ENCODE results near the gene MRPS9.

Gene MRPS9

DNA sequence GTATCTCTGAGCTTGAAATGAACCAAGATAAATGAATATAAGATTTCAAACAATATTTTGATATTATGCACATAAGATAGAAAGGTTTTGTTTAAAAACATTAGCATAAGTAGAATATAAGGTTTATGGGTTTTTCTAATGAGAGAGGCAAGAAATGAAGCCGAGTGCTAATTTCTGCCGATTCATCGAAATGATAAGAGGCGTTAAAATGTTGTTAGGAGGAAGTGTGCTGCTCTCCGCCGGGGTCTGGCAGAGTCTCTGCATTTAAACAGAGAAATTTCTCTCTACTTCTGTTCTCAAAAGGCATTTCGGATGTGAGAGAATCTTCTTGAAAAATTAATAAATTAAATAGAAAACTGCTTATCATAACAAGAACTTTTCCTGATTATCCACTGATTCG is 83.6 kb downstream of the MRPS9 start:
- no peak for DNase-seq (ENCODE audit: low spot score)

DNA sequence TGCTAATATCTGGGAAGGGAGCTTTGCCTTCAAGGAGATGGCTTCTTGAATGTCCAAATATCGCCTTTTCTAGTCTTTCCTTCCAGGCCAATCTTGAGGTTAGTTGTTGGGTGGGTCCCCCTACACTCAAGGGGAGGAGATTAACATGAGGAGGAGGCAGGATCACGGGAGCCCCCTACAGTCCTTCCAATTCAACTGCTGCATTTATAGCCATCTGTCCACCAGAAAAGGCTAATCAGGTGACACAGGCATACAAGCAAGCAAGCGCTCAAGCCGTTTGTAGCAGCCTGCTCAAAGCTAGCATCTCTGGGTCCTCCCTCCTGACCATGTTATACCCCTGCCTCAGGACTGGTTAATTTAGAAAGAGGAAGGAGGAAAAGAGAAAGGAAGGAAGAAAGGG is 87.6 kb downstream of the MRPS9 start:
- DNase-seq (ENCODE audit: low spot score) = no peak

DNA sequence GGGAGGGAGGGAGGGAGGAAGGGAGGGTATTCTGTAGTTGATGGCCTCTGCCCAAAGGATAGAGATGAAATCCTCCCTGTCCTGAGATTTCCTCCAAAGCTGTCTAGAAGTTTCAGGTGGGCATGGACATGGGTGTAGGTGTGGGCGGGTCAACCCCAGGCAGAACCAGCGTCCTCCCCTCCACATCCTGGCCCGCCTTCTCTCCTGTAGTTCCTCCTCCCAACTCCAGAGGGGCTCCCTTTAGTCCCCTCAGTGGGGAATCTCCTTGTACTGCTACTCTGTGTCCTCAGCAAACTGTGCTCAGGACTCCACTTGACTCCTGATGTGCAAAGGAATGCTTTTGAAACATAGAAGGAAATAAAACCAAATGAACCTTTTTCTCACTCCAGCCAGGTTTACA is 88.1 kb downstream of the MRPS9 start:
- DNase-seq (ENCODE audit: low spot score) = no peak

DNA sequence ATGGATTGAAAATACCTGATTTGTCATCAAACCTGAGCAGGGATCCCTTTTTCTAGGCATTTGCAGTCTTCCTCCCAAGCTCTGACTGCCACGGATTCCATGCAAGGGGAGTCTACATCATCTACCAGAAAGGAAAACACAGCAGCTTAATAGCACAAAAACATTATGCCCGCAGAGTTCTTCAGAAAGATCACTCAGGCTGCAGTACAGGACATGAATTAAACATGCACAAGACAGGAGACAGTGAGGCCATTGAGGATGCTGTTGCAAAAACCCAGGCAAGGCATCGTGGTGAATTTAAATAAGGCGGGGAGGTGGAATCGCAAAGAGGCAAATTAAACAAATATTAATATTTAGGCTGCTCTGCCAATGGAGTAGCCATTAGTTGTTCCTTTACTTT is 88.5 kb downstream of the MRPS9 start:
- DNase-seq (ENCODE audit: low spot score) = no peak

DNA sequence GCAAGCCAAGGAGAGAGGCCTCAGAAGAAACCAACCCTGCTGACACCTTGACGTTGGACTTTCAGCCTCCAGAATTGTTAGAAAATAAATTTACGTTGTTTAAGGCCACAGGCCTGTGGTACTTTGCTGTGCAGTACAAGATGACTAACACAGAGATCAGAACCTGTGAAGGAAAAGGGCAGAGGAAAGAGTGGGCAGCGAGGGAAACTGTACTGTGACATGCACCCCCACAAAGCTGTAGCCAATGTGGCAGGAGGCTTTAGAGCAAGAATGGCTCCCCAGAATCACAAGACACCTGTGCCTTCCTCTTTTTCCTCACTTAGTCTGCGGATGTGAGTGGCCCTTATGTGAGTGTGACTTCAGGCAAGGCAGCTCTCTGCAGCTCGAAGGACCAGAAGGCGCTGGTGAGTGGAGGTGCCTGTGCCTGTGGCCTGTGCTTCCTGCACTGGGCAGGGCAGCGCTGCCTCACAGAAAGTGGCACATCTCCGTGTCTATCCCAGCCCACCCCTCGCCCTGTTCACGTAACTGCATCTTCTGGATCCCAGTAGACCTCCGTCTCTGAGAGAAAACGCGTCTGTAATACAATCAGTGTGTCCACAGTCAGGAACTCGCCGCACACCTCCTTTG is 89.5 kb downstream of the MRPS9 start:
- DNase-seq (ENCODE audit: low spot score) = no peak

DNA sequence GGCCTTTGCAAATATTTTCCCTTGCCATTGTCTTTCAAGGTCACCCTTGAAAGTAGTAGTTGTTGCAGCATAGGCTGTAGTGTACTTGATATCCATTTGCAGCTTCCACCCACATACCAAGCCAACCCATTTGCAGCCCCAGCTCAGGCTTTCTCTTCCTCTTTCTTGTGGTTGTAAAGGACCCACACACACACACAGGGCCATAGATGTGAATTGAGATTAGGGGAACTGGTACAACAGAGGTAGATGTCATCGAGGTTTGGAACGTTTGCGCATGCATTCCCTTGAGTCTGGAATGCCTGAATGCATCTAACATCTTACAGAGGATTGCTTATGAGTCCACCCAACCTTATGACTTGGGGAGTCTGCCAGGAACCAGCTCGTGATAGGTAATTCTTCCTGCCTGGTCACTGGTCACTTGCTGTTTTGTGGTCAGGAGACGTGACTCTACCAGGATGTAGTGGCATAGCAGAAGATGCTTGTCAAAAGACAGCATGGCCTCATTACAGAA is 91.9 kb downstream of the MRPS9 start:
- no peak for DNase-seq (ENCODE audit: low spot score)

DNA sequence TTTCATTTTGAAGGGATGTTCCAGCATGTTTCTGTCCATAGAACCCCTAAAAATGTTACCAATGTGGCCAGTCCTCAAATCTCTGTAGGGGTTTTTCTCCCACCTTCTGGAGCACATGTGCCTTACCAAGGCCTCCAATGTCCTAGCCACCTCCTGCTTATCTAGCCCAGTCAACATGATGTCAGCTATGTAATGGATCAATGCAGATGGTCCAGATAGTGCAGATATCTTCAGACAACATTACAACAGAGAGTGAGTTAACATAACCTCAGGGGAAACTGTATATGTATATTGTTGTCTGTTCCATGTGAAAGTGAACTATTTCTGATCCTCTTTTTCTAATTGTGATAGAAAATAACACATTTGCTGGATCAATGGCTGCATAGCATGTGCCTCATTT is 92.7 kb downstream of the MRPS9 start:
- no peak for DNase-seq (ENCODE audit: low spot score)

DNA sequence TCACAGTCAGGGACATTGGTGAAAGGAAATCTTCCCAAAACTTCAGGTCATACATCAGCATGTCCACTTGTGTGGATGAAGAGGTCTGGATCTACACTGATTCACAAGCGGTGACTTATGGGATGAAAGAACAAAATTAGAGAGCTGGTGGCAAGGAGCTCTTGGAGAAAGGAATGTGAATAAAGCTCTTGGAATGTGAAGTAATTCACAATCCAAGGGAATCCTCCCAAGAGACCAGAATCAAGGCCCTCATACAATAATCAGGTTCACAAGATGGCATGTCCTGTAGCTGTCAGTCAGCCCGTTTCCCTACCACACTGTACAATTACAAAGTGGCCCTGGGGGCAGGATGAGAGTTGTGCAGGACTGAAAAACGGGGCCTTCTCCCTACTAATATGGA is 96.2 kb downstream of the MRPS9 start:
- DNase-seq (ENCODE audit: low spot score) = no peak

DNA sequence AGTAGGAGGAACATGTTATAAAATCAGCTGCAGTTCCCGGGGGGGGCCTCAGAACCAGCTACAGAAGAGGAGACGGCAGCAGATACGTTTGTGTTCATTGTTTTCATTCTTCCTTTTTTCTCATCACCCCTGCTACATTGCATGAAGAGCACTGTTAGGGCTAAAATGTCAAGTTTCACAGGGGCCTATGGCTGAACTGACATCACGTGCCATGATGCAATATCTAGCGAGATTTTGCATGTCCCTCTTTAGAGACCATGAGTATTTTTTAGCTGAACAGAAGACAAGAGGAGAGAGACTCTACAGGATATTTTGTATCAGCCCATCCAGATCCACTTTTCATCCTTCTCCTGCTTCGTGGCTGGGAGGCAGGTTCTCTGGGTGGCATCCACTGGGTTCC is 97.6 kb downstream of the MRPS9 start:
- no peak for DNase-seq (ENCODE audit: low spot score)

DNA sequence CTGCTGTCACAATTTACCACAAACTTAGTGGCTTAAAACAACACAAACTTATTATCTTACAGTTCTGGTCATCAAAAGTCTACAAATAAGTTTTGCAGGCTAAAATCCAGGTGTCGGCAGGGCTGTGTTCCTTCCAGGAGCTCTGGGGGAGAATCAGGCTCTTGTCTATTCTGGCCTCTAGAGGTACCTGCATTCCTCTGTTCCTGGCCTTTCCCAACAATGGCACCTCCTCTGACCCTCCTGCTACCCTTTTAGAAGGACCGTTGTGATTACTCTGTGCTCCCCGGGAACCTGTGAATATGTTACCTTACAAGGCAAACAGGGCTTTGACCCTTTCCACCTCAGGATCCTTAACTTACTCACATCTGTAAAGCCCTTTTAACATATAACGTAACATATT is 98.5 kb downstream of the MRPS9 start:
- no peak for DNase-seq (ENCODE audit: low spot score)

DNA sequence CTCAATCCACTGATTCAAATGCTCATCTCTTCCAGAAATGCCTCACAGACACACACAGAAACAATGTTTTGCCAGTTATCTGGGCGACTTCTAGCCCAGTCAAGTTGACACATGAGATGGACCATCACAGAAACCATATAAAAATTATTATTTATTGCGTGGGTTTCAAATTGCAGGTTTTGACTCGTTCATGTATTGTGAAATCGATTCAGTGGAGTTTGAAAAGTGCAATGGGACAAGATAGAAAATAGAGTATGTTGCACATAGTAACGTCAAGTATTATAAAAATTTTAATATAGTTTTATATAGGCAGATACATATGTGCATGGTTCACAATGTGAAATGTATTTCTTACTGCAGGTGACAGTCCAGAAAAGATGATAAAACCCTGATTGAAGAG is 100.8 kb downstream of the MRPS9 start:
- no peak for DNase-seq (ENCODE audit: low spot score)

DNA sequence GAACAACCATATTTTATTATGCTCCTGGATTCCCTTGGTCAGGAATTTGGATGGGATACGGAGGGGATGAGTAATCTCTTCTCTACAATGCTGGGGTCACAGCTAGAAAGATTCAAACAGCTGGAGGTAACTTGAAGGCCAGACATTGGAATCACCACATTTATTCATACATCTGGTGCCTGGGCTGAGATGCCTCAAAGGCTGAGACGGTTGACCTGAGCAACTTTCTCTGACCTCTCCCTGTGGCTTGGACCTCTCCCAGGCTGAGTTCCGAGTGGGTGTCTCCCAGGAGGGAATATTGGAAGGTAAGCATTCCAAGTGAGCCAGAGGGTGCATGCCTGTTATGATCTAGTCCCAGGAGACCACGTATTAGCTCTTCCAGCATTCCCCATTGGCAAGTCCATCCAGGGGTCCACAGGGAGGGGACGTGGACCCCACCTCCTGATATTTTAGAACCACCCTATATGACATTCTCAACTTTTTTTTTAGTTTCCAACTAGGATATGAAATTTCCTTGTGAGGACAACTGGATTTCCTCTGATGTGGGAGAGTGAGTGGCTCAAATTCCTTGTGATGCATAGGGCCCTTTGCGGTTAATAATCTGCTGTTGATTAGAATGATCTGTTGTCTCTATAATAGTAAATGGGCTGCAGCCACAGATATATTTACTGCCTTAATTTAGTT is 101.8 kb downstream of the MRPS9 start:
- DNase-seq (ENCODE audit: low spot score) = no peak

DNA sequence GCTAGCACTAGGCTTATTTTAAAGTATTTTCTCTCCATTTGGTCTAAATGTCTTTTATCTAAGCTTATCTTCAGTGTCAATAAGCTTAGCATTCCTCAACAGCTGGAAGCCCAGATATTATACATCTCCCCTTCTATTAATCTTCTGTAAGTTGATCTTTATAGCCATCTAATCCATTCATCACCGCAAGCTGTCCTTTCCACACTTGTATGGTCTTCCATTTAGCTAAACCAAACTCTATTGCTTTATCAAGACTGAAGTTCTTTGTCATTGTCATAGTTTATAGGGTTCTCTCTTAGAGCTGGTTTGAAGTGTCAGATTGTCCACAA is 102.3 kb downstream of the MRPS9 start:
- no peak for DNase-seq (ENCODE audit: low spot score)

DNA sequence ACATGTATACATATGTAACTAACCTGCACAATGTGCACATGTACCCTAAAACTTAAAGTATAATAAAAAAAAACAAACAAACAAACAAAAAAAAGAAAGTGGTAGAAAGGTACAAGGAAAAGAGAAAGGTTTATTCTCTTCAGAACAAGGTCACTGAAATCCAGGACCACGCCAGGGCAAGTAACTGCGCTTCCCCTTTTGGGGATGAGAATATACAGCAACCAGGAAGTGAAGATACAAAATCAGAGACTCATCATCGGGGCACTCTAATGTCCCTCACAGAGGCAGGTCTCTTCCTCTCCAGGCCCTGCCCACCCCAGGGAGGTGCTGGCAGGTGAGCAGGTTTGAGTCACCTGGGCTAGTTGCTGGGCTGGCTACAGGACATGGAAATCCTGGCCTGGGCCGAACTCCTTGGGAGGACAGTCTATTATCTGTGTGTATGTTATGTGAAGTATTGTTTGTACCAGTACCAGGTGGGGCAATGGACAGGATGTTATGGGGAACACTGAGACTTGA is 103.3 kb downstream of the MRPS9 start:
- no peak for DNase-seq (ENCODE audit: low spot score)

DNA sequence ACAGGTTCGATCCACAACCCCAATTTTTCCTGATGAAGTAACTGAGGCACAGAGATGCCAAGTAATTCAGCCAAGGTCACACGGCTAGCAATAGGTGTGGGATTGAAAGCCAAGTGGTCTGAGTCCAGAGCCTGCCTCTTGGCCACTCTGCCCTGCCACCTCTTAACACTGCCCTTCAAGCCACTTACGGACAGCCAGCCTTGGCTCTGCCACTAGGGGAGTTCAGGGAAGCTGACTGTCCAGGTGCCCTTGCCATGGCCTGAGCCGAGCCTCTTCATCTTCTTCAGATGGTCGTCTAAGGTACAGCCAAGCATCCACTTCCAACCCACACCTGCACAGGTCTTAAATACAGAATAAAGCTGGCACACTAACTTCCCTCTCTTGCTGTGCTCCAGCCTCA is 104.4 kb downstream of the MRPS9 start:
- no peak for DNase-seq (ENCODE audit: low spot score)

DNA sequence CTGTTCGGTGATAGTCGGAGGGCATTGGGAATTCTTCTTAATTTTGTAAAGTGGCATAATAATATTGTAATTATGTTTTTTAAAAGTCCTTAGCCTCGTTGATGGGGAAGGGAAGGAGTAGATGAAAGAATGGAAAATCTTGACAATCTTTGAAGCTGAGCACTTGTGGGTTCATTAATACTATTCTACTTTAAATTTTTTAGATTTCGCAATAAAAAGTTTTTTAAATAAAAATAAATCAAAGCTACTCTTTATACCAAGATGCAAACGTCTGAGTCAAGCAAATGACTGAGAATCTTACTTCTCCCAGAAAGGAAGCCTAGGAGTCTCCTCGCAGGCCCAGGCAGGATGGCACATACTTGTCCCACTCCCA is 105.2 kb downstream of the MRPS9 start:
- DNase-seq (ENCODE audit: low spot score) = no peak

DNA sequence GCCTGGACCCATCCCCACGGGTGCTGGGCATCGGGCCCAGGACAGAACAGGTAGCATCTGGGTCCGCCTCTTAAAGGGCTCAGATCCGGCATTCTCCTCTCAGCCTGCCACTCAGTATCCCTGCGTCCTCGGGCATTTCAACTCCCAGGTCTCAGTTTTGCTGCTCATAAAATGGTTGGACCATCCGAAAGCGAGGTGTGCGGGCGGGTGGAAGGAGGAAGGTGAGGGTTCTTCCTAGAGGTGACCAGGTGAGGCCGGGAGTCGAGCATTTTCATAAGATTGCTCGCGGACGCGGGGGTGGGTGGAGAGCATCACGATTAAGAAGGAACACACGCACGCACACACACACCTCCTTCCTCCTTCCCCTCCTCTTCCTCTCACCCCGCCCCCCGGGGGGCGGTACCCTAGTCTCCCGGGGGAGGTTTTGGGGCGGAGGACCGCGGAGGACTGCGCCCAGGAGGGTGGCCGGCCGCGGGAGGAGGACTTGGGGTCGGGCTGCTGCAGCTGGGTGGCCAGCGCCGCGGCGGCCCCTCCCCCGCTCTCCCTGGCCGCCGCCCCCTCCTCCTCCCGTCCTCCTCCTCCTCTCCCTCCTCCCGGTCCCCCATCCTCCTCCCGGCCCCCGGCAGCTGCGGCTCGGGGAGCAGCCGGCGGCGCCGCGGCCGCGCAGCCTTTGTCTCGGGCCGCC is 105.7 kb downstream of the MRPS9 start:
- DNase-seq (ENCODE audit: low spot score) = peak; percentile 41

DNA sequence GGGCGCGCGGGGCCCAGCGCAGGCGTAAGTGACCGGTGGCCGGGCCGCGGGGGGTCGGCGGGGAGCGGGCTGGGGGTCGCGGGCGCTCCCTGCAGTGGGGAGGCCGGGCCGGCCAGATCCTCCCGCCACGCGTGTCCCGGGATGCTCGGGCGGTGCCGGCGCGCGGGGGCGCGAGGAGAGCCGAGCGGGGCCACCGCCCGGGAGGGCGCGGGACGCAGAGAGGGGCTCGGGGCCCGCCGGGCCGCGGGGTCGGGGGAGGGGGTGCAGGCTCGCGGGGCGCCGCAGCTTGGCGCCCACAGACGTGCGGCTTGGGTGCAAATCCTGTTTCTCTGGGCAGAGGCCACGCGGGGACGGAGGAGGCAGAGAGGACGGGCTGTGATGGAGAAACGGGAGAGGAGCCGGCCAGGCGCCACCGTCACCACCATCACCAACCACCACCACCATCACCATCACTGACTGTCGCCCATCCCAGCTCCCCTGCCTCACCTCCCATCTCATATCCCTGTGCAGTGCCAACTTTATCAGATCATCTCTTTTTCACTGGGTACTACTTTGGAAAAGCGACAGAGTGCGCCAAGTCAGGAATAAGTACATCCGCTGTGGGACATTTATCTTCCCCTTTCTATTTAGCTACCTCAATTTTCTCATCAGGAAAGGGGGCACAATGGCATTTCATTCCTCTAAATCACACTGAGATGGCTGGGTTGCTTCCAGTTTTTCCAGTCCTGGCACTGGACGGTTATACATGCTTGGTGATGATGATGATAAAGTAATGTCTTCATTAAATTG is 106.5 kb downstream of the MRPS9 start:
- DNase-seq (ENCODE audit: low spot score) = peak; percentile 20

DNA sequence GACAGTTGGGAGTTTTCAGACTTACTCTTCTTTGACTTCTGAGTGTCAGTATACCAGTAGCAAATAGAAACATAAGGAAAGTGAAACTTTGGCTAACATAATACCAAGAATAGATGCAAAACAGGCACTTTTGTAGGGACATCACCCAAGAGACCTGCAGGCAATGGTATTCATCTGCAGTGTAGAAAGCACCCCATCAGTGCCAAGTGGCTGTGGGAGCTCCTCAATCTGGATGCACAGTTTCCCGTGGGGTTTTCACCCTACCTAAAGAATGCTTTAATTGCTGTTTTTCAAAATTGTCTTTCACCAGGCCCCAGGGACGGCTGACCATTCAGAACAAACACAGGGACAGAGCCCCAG is 107.1 kb downstream of the MRPS9 start:
- DNase-seq (ENCODE audit: low spot score) = no peak

DNA sequence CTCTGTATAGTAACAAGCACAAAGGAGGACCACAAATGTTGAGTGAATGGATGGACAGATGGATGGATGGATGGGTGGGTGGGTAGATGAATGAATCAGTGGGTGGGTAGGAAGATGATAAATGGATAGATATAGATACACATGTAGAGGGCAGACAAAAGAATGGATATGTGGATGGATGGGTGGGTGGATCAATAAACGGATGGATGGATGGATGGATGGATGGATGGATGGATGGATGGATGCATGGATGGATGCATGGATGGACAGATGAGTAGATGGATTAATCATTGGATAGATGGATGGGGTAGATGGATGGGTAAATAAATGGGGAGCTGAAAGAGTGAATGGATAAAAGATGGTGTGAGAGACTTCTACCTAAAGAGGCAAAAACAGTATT is 111.4 kb downstream of the MRPS9 start:
- DNase-seq (ENCODE audit: low spot score) = no peak
